Epithelial cell of proximal tubule (primary cell): ENCODE results near the gene OR11H1. TPM values are rescaled to one million over a fixed set of nuclear protein-coding genes. Genes with fewer than 3 reads are reported as not detected.
"Not testable (repeated sequence)": the region's sequence is repeated elsewhere in the genome, so short reads cannot be mapped to it uniquely, and the experiment has no call there.

Experiments used
- DNase-seq: peaks from one replicate; pipeline ENCODE4 v3.0.0-alpha.2; 2011; ENCODE audit warnings: low read depth
- H3K4me3 ChIP-seq: 2 replicates; pipeline ENCODE4 v1.5.1; 2011; ENCODE audit warnings: low read depth, mild to moderate bottlenecking, low read length
- total RNA-seq: library from RNA; depleted of rRNA; stranded (reverse); fragments of >200 nt; gene quantifications from 2 replicates; pipeline ENCODE4 v1.2.3, GENCODE V29; 2015

The OR11H1 gene
- not detected in 2 replicates for total RNA-seq

GRCh38 chr22:15527892-15528291 is at the start of gene OR11H1:
OR11H1 (plus strand) TSS chr22:15528192; CDS start chr22:15528192, 0 bp downstream.
- H3K4me3 ChIP-seq, DNase-seq: not testable (repeated sequence)

GRCh38 chr22:15509967-15510366 is 18.0 kb upstream of the OR11H1 start:
- H3K4me3 ChIP-seq, DNase-seq: not testable (repeated sequence)

- H3K4me3 ChIP-seq, DNase-seq: not testable (repeated sequence)
Measured at GRCh38 chr22:15515896-15516295, 12.1 kb upstream of the OR11H1 start.

- DNase-seq, H3K4me3 ChIP-seq: not testable (repeated sequence)
Measured at GRCh38 chr22:15553767-15554166, 25.8 kb downstream of the OR11H1 start.

- not testable (repeated sequence) for DNase-seq, H3K4me3 ChIP-seq
Measured at GRCh38 chr22:15563461-15563860, 35.5 kb downstream of the OR11H1 start.

GRCh38 chr22:15565063-15565462 is 37.1 kb downstream of the OR11H1 start:
- not testable (repeated sequence) for DNase-seq

More at GRCh38 chr22:15565063-15565462, 37.1 kb downstream of the OR11H1 start:
- H3K4me3 ChIP-seq, result not testable (repeated sequence)

Other genes with a start within 250 kb of the OR11H1 start
- gene POTEH, start 161.8 kb downstream of the OR11H1 start, total RNA-seq, result not detected in 2 replicates